ENCODE results near the gene PAX2.

GRCh38 chr10:100743626-100744135 is 1.7 kb upstream of the PAX2 start:
- TF ChIP-seq CTCF (IDR thresholded peaks at IDR 0.05; ENCODE audit: insufficient read depth, low read depth, low read length) (peak; percentile 49), EZH2 (IDR thresholded peaks at IDR 0.05; ENCODE audit: insufficient read depth, low read length) (no peak)

Data from astrocyte (in vitro differentiated cells and primary cell).